Pons (tissue), 1 donor: ENCODE results near the gene DOK6.

Source experiments
- DNase-seq: peaks from one replicate; pipeline ENCODE4 v3.0.0-alpha.2; 2016; ENCODE audit warnings: low spot score

Gene DOK6

DNA sequence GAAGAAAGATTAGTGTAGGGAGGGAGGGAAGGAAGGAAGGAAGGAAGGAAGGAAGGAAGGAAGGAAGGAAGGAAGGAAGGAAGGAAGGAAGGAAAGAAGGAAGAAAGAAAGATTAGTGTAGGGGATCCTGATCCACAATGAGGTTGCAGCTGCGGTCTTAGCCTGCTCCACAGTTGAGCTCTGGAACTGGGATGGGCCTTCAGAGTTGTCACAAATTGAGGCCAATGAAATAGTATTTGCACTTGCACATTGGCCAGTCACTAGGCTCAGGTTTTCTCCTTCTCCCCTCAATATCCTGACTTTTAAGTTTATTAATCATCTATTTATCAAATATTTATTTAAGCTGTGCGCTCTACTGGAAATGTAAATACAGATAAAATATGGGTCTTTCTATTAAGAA lies 34.3 kb downstream of the DOK6 start:
- no peak for DNase-seq

DNA sequence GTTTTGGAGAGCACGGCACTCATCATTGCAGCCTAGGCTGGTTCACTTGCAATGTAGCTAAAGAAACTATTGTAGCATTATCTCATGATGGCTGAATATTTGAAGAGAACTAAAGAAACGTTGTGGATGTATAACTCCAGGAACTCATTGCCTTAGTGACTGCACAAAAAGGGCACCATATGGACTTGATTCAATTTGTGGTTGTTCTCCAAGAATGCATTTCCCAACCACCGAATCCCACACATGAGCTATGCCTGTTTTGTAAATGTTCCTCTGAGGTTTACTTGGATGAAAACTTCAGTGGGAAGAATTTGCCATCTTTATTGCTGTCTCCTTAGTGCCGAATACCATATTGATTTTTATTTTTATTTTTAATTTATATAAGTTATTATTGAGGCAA lies 43.5 kb downstream of the DOK6 start:
- DNase-seq, result no peak

DNA sequence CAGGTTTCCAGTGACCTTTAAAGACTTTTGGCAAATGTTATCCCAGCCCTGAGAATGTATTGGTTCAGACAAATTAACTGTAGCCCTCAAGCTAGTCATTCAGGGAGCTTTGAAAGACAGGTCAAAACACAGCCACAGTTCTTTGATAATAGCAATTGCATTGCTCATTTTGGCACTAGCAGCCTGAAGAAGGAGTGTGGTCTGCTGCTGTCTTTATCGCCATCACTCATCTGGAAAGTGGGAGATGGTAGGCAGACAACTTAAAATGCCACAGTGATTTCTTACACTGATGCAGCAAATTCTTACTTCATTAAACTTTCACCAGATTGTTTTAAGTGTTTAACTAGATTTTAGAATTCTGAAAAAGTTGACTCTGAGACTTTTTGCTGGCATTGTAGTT lies 47.2 kb downstream of the DOK6 start:
- DNase-seq, result no peak

DNA sequence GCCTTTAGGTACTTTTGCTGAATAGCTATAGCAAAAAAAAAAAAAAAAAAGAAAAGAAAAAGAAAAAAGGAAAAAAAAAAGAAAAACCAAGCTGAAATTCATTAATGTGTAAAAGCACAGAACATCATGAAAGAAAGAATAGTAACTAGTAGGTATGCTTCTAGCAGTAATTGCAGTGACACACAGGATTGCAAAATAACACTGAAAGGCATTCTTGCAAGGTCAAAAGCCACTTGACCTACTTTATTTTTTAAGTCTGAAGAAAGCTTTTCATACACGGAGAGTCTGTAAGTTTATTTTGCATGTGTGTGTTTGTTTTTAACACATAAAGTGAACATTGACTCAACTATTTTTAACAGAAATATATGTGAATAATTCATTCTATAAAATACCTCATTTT lies 54.4 kb downstream of the DOK6 start:
- no peak for DNase-seq

DNA sequence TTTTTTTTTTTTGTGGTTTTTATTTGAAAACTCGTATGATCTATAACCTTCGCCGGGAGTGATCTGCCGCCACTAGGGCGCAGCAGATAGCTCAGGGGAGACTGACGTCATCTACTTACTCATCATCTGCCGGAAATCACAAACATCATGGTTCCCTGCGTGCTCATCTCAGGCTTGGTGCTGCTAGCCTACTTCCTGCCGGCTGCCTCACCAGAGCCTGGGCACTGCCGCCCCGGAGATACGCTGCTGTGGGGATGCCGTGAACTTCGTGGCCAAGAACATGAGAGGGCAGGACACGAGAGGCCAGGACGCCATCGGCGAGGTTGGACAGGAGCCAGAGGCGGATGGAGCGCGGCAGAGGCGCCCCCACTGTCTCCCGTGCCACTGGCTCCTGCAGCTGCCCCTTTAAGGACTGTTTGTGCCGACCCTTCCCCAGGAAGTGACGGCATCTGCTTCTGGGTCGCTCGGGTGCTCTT lies 68.8 kb downstream of the DOK6 start:
- no peak for DNase-seq

DNA sequence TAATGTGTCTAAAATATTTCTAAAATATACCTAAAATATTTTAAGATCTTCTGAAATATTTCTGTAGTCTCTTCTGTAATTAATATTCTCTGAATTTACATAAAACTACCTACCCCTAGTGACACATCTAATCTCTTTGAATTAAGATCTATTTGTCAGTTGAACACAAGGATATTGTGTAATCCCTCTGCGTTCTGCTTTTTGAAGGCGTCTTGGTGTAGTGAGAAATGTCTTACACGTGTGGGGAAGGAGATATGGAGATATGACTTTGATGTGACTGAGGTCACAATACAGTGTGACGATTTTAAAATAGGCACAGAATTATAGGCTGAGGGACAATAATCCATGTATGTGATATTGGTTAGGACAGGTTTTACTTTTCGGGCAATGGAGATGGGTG lies 79.8 kb downstream of the DOK6 start:
- DNase-seq, result no peak

DNA sequence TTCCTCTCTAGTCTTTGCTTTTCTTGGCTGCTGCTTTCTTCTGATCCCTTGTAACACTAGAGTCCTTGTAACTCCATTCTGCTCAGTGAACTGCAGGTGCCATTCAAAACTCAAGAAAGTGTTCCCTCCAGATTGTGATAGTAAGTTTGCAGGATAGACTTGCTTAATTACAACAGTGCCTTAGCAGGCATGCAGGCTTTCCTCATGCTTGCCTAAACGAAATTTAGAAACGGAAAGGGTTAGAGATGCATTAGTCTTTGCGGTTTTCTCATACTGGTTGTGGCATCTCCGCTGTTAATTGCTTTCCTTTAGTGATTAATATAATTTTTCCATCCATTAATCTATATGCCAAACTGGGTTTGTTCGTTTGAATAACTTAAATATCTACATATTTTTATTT lies 82.9 kb downstream of the DOK6 start:
- DNase-seq, result no peak

DNA sequence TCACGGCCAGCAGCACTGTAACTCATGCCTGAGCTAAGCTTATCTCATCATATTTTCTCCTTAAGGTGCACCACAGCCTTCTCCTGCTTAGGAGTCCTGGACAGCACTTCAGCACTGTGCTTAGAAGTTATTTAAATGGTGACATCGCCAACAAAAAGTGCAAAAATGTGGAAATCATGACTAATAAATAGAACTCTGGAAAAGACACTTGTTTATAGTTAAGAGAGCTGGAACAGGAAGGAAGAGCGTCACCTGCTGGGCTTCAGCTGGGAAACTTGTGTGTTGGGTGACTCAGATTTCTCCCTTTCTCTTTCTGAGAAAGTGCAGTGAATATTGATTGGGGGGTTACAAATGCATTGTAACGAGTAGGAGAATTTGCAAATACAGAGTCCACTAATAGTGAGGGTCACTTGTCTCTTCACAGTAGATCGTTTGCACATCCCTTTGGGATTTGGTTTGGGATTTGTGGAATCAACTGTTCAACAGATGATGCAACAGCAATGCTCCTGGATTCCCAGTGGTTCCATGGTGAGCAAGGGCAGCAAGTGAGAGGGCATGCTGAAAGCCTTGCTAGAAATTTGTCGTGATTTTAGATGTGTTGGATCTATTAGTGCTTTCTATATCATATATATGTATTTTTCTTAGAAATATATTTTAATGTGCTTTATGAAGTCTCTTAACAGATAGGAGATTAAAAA lies 84.2 kb downstream of the DOK6 start:
- DNase-seq, result no peak

DNA sequence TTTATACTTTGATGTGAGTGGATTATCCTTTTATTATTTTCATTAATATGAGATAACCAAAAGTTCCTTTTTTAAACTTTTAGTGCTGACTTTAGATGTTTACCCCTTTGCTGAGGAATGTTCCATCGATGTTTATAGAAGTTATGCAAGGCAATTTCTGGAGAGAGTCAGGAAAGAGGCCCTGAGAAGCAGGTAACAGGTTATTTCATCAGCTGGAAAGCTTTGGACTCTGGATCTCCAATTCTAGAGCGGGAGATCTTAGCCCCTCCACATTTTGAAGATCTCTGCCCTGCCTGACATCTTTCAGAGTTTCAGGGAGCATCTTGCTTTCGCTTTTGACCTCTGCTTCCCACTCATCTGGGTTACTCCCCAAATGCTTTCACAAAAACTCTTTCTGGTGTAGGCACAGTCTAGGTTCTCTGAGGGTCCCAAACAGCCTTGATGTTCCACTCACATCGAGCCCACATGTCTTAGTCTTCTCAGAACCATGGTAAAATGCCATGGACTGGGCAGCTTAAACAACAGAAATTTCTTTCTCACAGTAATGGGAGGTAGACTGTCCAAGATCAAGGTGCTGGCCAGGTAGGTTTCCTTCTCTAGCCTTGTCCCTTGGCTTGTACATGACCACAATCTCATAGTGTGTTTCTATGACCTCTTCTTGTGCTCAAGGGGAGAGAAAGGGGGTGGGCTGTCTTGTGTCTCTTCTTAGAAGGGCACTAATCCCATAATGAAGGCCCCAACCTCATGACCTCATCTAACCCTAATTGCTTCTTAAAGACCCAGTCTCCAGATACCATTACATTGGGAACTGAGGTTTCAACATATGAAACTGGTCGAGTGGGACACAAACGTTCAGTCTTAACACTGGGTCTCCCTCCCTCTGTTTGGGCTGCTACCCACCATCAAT lies 87.1 kb downstream of the DOK6 start:
- no peak for DNase-seq

DNA sequence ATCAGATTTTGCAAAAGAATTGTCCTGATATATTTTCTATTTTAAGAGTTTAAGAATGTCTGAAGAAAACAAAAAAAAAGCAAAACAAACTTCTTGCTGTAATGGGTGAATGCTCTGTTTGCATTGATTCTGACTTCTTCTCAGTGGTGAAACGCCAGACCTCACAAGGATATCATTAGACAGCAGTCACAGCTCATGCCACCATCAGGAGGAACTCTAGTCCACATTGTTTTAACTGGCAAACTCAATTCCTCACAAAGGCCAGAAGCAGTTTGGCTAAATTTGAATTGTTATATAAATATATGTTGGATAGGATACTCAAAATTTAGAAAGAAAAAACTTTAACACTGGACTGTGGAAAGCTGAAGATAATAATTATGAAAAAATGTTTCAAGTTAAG lies 89.4 kb downstream of the DOK6 start:
- no peak for DNase-seq

DNA sequence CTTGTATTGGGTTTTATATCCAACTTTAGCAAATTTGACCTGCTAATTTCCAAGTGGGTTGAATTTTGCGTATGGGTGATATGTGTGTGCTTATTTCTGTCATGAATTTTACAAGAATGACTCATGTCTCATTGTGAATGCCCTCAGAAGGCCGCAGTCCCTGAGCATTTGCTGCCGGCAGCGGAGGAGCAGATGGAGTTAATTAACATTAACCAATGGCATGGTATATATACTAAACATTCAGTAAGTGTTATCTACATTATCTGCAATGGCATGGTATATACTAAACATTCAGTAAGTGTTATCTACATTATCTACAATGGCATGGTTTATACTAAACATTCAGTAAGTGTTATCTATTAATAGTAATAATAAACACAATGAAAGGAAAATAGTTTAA lies 90.1 kb downstream of the DOK6 start:
- no peak for DNase-seq

DNA sequence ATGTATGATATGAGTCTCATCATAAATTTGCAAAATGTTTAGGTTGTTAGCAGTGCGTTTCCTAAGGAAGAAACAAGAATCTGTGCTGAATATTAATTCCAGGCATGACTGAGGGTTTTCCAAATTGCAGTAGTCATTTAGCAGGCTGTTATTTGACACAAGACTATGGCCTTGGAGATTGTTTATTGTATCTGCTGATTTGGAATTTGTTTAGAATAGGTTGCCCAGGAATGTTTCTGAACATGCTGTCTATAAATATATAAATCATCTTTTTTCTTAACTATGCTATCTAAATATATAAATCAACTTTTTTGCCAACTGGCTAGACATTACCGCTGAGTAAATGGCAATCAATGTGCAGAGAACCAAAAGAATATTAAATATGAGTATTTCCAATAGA lies 90.9 kb downstream of the DOK6 start:
- DNase-seq, result no peak

DNA sequence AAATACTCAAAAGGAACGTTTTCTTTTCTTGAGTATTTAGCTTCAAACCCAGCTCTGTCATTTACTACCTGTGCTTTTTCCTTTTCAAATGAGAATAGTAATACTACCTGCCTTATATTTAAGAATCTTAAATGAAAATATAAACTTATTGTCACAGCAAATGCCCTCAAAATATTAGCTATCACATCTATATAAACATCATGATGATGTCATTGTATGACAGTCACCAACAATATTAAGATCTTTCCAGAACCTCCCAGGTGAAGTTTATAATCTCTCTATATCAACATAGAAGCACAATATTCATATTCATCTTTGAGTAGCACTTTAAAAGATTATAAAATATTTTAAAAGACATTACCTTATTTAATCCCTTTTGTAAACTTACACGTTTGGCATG lies 92.2 kb downstream of the DOK6 start:
- no peak for DNase-seq

DNA sequence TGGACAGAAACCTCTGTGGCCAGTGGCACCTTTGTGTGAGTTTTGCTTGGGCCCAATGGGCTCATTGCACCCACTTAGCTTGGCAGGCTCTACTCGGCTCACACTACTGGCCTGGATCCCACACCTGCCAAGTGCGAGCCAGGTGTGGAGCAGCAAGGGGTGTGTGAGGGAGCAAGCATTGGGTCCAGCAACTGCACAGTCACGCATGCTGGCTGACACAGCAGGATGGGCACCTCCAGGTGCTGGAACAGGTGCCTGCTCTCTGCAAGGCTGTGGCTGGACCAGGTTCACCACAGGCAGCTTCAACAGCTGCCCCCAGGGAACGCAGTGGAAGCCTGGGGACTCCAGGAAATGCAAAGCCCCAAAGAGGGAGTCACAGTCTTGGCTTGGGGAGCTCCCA lies 94.2 kb downstream of the DOK6 start:
- no peak for DNase-seq

DNA sequence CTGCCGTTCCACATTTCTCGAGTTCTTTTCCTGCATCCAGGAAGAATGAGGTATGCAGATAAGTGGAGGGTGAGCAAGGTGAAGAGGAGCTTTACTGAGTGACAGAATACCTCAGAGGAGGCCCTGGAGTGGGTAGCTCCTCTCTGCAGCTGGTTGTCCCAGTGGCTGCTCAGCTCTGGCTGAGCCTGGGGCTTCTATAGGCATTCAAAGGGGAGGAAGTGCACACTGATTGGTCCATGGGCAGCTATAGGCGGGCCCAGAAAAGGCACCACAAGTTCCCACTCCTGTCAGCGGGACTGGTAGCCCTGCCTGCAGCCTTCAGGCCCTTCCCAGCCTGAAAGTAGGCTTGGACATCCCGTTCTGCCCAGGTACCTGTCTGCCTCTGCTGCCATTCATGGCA lies 94.7 kb downstream of the DOK6 start:
- no peak for DNase-seq

DNA sequence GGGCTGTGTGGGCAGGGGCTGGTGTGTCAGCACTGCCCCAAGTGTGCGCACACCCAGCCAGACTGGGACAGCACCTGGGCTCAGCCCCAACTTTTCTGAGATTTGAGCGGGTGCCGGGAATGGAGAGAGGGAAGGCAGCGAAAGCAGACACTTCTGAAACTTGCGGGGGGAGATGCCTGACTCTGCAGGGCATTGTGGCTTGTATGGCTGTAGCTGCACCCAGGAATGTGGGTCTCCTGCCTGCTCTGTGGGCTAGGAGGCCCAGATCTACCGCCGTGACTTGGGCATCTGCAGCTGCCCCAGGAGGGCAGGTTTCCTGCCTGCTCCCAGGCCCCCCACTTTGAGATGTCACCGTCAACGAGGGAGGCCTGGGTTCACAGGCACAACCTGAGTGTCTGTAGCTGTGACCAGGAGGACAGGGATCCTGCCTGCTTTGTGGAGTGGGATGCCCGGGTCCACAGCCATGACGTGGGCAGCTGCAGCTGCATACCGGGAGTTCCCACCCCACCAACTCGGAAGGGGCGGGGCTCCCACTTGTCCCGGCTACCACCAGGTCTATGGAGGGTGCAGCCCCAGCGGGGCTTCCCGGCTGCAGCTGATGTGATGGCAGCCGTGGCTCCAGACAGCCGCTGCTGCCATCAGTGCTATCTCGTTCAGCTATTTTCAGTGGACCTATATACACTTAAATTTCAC lies 95.3 kb downstream of the DOK6 start:
- DNase-seq, result no peak

DNA sequence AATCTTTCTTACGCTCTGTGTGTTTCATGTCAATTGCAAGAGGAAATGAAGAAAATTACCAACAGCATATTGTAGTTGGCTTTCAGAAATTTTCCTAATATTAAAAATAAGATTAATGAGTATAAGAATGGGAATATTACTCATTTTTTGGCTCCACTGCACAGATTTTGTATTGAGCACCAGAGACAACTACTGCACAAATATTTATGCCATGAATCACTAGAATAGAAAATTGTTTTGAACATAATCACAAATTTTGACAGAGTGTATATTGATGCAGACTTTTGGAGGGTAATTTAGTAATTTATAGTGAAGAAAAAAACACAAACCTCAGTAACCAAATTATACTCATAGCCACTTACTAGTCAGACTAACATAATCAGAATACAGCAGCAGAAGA lies 118.3 kb downstream of the DOK6 start:
- no peak for DNase-seq

DNA sequence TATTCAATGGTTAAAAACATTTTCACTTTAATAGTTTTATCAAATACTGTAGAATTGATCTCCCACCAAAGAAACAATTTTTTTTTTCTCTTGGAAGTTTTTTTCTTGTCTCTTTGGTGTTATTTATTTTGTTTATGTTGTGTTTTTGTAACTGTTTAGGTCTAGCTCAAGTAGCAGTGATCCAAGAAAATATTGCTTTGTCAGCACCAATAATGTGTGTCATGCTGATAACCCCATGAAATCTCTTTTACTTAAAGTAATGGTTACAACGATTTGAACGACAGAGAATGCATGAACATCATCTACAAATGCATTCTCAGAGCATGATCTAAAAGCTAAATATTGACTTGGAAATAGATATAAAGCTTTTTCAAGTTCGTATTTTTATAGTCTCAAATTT lies 122.9 kb downstream of the DOK6 start:
- DNase-seq, result no peak

DNA sequence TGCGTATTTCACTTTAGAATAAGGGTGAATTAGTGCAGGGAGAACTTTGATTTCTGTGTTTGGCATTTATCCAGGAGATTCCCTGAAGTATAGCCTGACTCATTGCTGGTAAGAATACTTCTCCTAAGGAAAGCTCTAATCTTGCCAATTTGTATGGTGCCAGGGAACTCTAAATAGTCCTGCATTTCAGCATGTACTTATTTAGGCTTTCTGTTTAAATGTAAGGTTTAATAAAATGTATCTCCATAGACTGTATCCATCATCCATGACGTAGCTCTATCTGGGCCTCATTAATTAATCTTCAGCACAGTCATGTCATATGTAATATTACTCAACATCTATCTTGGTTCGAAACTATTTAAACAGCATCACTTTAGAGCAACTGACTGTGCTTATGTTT lies 127.7 kb downstream of the DOK6 start:
- no peak for DNase-seq

DNA sequence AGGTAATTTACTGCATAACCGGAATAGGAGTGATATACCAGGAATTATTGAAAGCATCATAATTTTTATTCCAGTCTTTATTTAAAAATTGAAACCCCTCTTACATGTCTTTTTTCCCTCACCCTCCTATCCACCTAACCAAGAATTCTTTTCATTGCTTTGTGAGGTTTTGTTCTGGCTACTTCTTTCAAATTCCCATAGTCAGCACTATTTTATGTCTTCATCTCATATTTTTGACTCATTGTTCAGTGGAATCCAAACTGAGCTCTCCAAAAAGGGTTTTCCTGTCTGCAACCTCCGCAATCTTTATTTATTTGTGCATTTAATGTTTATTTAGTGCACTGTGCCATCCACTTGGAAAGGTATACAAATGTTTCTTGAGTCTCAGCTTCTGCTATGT lies 128.5 kb downstream of the DOK6 start:
- DNase-seq, result no peak

DNA sequence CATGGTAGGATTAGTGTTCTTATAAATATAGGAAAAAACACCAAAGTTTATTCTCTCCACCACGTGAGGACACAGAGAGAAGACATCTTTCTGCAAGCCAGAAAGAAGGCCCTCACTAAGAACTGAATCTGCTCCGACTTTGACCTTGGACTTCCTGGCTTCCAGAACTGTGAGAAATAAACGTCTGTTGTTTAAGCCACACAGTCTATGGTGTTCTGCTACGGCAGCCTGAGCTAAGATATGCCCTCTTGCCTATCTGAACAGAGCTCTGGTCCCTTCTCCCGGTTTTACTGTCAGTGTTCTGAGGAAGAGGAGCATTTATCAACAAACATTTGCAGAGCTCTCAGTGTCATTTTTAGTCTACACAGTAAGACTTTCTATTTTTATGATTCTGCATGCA lies 131.3 kb downstream of the DOK6 start:
- no peak for DNase-seq

DNA sequence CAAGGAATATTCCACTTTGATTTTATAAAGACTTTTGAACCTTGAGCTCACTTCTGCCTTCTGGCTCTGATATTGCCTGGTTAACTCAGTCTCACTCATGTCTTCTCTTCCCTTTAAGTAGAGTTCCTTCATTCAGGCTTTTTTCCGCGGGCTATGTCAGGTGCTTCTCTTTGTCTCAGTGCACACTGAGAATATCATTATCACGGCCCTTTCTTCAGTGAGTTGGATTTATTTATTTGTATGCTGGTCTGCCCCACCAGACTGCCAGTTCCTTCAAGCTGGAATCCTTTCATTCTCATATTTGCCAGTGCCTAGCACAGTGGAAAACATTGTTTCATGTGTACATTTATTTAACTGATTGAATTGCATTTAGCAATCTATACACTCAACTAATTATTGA lies 136.5 kb downstream of the DOK6 start:
- no peak for DNase-seq

DNA sequence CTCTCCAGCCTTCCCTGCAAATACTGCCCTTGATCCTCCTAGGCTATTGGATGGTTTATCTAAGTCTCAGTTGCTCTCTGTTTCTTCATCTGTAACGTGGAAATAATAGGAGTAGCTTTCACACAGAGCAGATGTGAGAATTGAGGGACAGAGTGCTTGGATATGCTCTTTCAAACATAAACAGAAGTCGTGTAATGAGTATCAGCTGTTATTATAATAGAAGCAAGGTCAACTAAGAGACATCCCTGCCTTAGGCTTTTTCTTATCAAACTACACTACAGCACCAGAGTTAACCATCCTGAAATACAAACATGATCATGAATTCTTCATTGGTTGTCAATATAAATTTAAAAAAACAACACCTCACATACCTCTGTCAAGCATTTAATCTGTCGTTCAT lies 138.2 kb downstream of the DOK6 start:
- DNase-seq, result no peak
